ENCODE data around the gene TUT7.

DNA sequence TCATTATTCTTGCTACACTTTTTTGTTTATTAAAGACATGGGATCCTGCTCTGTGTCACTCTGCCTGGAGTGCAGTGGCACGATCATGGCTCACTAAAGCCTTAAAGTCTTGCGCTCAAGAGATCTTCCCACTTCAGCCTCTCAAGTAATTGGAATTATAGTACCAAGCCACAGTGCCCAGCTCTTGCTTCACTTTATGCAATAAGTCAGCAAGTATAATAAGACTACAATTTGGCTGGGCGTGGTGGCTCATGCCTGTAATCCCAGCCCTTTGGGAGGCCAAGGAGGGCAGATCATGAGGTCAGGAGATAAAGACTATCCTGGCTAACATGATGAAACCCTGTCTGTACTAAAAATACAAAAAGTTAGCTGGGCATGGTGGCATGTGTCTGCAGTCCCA lies 100.6 kb downstream of the TUT7 start:
- TF ChIP-seq CTCF (conservative IDR thresholded peaks at IDR 0.05; ENCODE audit: low read length): no peak
- no peak for TF ChIP-seq EZH2phosphoT487 (IDR thresholded peaks at IDR 0.05; ENCODE audit: borderline replicate concordance, low read depth, low read length)
